K562 (cell line): ENCODE measurements around the gene AGAP3. TPM values are rescaled to one million over a fixed set of nuclear protein-coding genes. Genes with fewer than 3 reads are reported as not detected.

Experiments used
- DDX20 ChIP-seq: fragments of 450-650 bp; IDR thresholded peaks from 2 replicates; pipeline ENCODE4 v1.6.1; 2016; ENCODE audit warnings: missing genetic modification characterization, low read depth, mild to moderate bottlenecking, missing compliant biosample characterization, moderate library complexity
- DLX4 ChIP-seq: fragments of 250-450 bp; sonication (Bioruptor Pico); IDR thresholded peaks from 2 replicates; pipeline ENCODE4 v1.6.1; 2021; ENCODE audit warnings: mild to moderate bottlenecking
- FIP1L1 ChIP-seq: fragments of 200-400 bp; formaldehyde crosslinking; IDR thresholded peaks from 2 replicates; pipeline ENCODE4 v1.6.1; 2018; ENCODE audit warnings: mild to moderate bottlenecking, low read depth, low read length; ENCODE audit not compliant: poor library complexity, severe bottlenecking
- GABPB1 ChIP-seq: sonication (generic); formaldehyde crosslinking; IDR thresholded peaks from 2 replicates; pipeline ENCODE4 v1.8.0; 2022; ENCODE audit warnings: mild to moderate bottlenecking, missing genetic modification reagents
- MAFK ChIP-seq: IDR thresholded peaks from 2 replicates; pipeline ENCODE4 v1.6.1; 2011; ENCODE audit warnings: low read length, improper control_type of control experiment
- MCM3 ChIP-seq: fragments of 450-650 bp; IDR thresholded peaks from 2 replicates; pipeline ENCODE4 v1.6.1; 2016
- PML ChIP-seq: IDR thresholded peaks from 2 replicates; pipeline ENCODE4 v1.6.1; 2012; ENCODE audit warnings: low read length, inconsistent platforms
- RBFOX2 ChIP-seq: fragments of 200-400 bp; formaldehyde crosslinking; IDR thresholded peaks from 2 replicates; pipeline ENCODE4 v1.6.1; 2017; ENCODE audit warnings: low read depth, mild to moderate bottlenecking, low read length, moderate library complexity
- RBM39 ChIP-seq: fragments of 200-400 bp; formaldehyde crosslinking; optimal IDR thresholded peaks from 2 replicates; pipeline ENCODE3; 2018; ENCODE audit warnings: low read depth, low read length
- TRIM28 ChIP-seq: fragments of 450-650 bp; IDR thresholded peaks from 2 replicates; pipeline ENCODE4 v1.6.1; 2017
- TSC22D4 ChIP-seq: fragments of 450-650 bp; IDR thresholded peaks from 2 replicates; pipeline ENCODE4 v1.6.1; 2016; ENCODE audit warnings: missing genetic modification characterization, missing biosample characterization, control low read depth
- ZC3H4 ChIP-seq: sonication (generic); formaldehyde crosslinking; IDR thresholded peaks from 2 replicates; pipeline ENCODE4 v1.9.0; 2021; ENCODE audit warnings: missing genetic modification reagents, borderline replicate concordance
- ZC3H8 ChIP-seq: fragments of 450-650 bp; IDR thresholded peaks from 2 replicates; pipeline ENCODE4 v1.6.1; 2017
- ZNF253 ChIP-seq: fragments of 250-450 bp; sonication (Bioruptor Pico); conservative IDR thresholded peaks from 2 replicates; pipeline ENCODE4 v1.6.1; 2021; ENCODE audit warnings: mild to moderate bottlenecking
- ZNF316 ChIP-seq: fragments of 450-650 bp; IDR thresholded peaks from 2 replicates; pipeline ENCODE4 v1.6.1; 2016
- ZNF655 ChIP-seq: fragments of 250-450 bp; sonication (Bioruptor Pico); IDR thresholded peaks from 2 replicates; pipeline ENCODE4 v1.5.0; 2021
- ZNF699 ChIP-seq: fragments of 250-450 bp; sonication (Bioruptor Pico); IDR thresholded peaks from 2 replicates; pipeline ENCODE4 v1.8.0; 2021; ENCODE audit warnings: mild to moderate bottlenecking, moderate library complexity; ENCODE audit not compliant: insufficient replicate concordance
- polyA plus RNA-seq, 8 experiments: library from polyadenylated mRNA; depleted of rRNA in 4 of 8; stranded (reverse) in 5 of 8; unstranded in 3 of 8; fragments of >200 nt; fragmentation: Nextera tagmentation in 2 of 8; fragmentation: Illumina TruSeq in 1 of 8; extraction: Ambion mirVana in 2 of 8; extraction: Trizol in 1 of 8; gene quantifications; 2 replicates each; pipeline versions ENCODE4 v1.2.1 to v1.2.3, GENCODE V29; 2011 to 2014; ENCODE audit warnings: inconsistent platforms in 1 of 8, missing spikeins in 1 of 8
- total RNA-seq, 7 experiments: library from RNA; depleted of rRNA in 6 of 7; stranded (reverse); fragments of >200 nt in 6 of 7; fragmentation: Illumina TruSeq in 2 of 7; extraction: Trizol in 2 of 7; gene quantifications; 2 replicates each; pipeline versions ENCODE4 v1.2.1 to v1.2.3, GENCODE V29; 2011 to 2021; ENCODE audit warnings: low replicate concordance in 1 of 7
- TF ChIP-seq, protein P1 (sequence below), 2 experiments: fragments of 200-800 bp in 1 of 2; sonication (Bioruptor generic) in 1 of 2; sonication (generic) in 1 of 2; formaldehyde crosslinking in 1 of 2; IDR thresholded peaks in 1 of 2; conservative IDR thresholded peaks in 1 of 2; 2 replicates each; pipeline versions ENCODE4 v1.5.0 to v1.6.1; 2016 to 2020; ENCODE audit warnings: missing compliant biosample characterization in 1 of 2, missing genetic modification characterization in 1 of 2, missing genetic modification reagents in 1 of 2
- TF ChIP-seq, protein P2 (sequence below): fragments of 250-450 bp; sonication (Bioruptor Pico); IDR thresholded peaks from 2 replicates; pipeline ENCODE4 v1.8.0; 2022; ENCODE audit warnings: inconsistent platforms
- TF ChIP-seq, protein P3 (sequence below): sonication (generic); formaldehyde crosslinking; IDR thresholded peaks from 2 replicates; pipeline ENCODE4 v1.8.1; 2022; ENCODE audit warnings: missing genetic modification reagents
- TF ChIP-seq, protein P4 (sequence below), 3 experiments: fragments of 200-800 bp in 1 of 3; sonication (Bioruptor generic) in 1 of 3; sonication (generic) in 1 of 3; formaldehyde crosslinking in 1 of 3; IDR thresholded peaks; 2 replicates each; pipeline versions ENCODE4 v1.6.1 to v1.8.0; 2016 to 2022; ENCODE audit warnings: mild to moderate bottlenecking in 2 of 3, missing compliant biosample characterization in 2 of 3, missing genetic modification characterization in 2 of 3, missing genetic modification reagents in 1 of 3

Gene AGAP3
- total and polyA plus RNA-seq, 9 of the 15 experiments (the other 6 are each of a cell fraction or from before 2014, with no cell fraction given): 3.4 to 208 (median 62.2) TPM

GRCh38 chr7:151057989-151058780 lies 28.1 kb upstream of the AGAP3 start (continued):
- TF ChIP-seq DLX4 (CRISPR knock-in tag) (no peak), ZC3H4 (no peak), FIP1L1 (peak; percentile 1), TRIM28 (no peak), ZNF316 (no peak), MAFK (peak; percentile 19; the same call in 1 of the 2 replicates), MCM3 (no peak), TSC22D4 (tag) (no peak), DDX20 (tag) (no peak), PML (0 out of 2 replicates have a peak, but pooled peaks have one; percentile 19), RBM39 (peak; percentile 23), ZNF655 (CRISPR knock-in tag) (no peak), ZC3H8 (no peak), ZNF699 (CRISPR knock-in tag) (no peak), RBFOX2 (peak; percentile 95), ZNF253 (CRISPR knock-in tag) (no peak), GABPB1 (CRISPR knock-in tag) (peak; percentile 92)
- TF ChIP-seq, protein P1, sequence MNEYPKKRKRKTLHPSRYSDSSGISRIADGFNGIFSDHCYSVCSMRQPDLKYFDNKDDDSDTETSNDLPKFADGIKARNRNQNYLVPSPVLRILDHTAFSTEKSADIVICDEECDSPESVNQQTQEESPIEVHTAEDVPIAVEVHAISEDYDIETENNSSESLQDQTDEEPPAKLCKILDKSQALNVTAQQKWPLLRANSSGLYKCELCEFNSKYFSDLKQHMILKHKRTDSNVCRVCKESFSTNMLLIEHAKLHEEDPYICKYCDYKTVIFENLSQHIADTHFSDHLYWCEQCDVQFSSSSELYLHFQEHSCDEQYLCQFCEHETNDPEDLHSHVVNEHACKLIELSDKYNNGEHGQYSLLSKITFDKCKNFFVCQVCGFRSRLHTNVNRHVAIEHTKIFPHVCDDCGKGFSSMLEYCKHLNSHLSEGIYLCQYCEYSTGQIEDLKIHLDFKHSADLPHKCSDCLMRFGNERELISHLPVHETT (CRISPR knock-in tag; conservative IDR thresholded peaks at IDR 0.05 in 1 of 2, IDR thresholded peaks at IDR 0.05 in 1 of 2): peak in 1 of 2 experiments; percentile 98; a peak in 2 of 4 replicates
- TF ChIP-seq, protein P2, sequence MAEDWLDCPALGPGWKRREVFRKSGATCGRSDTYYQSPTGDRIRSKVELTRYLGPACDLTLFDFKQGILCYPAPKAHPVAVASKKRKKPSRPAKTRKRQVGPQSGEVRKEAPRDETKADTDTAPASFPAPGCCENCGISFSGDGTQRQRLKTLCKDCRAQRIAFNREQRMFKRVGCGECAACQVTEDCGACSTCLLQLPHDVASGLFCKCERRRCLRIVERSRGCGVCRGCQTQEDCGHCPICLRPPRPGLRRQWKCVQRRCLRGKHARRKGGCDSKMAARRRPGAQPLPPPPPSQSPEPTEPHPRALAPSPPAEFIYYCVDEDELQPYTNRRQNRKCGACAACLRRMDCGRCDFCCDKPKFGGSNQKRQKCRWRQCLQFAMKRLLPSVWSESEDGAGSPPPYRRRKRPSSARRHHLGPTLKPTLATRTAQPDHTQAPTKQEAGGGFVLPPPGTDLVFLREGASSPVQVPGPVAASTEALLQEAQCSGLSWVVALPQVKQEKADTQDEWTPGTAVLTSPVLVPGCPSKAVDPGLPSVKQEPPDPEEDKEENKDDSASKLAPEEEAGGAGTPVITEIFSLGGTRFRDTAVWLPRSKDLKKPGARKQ: no peak
- TF ChIP-seq, protein P3, sequence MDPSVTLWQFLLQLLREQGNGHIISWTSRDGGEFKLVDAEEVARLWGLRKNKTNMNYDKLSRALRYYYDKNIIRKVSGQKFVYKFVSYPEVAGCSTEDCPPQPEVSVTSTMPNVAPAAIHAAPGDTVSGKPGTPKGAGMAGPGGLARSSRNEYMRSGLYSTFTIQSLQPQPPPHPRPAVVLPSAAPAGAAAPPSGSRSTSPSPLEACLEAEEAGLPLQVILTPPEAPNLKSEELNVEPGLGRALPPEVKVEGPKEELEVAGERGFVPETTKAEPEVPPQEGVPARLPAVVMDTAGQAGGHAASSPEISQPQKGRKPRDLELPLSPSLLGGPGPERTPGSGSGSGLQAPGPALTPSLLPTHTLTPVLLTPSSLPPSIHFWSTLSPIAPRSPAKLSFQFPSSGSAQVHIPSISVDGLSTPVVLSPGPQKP: no peak
- TF ChIP-seq, protein P4, sequence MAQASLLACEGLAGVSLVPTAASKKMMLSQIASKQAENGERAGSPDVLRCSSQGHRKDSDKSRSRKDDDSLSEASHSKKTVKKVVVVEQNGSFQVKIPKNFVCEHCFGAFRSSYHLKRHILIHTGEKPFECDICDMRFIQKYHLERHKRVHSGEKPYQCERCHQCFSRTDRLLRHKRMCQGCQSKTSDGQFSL (CRISPR knock-in tag; IDR thresholded peaks at IDR 0.05): no peak
- TF ChIP-seq, protein P4 (tag; IDR thresholded peaks at IDR 0.05): no peak
